GM21447 (cell line): ENCODE data around the gene UBXN7.
"Not testable (repeated sequence)": the region's sequence is repeated elsewhere in the genome, so short reads cannot be mapped to it uniquely, and the experiment has no call there.

Source experiments
- ATAC-seq: cut with Tn5 transposase; IDR thresholded peaks from one replicate; pipeline ENCODE4 v1.9.1; 2021; ENCODE audit not compliant: unreplicated experiment

The UBXN7 gene

GRCh38 chr3:196358540-196358939, 73.7 kb downstream of the UBXN7 start:
- ATAC-seq, result not testable (repeated sequence)

- no peak for ATAC-seq
Measured at GRCh38 chr3:196357905-196358304, 74.3 kb downstream of the UBXN7 start.

- no peak for ATAC-seq
Measured at GRCh38 chr3:196356556-196356955, 75.7 kb downstream of the UBXN7 start.

GRCh38 chr3:196355668-196356067, 76.6 kb downstream of the UBXN7 start:
- ATAC-seq, result no peak

GRCh38 chr3:196354132-196354531, 78.1 kb downstream of the UBXN7 start:
- no peak for ATAC-seq

- ATAC-seq, result no peak
Measured at GRCh38 chr3:196351541-196351940, 80.7 kb downstream of the UBXN7 start.

GRCh38 chr3:196350067-196350466, 82.2 kb downstream of the UBXN7 start:
- no peak for ATAC-seq

GRCh38 chr3:196348698-196349097, 83.5 kb downstream of the UBXN7 start:
- ATAC-seq, result no peak

- no peak for ATAC-seq
Measured at GRCh38 chr3:196344663-196345062, 87.6 kb downstream of the UBXN7 start.

- not testable (repeated sequence) for ATAC-seq
Measured at GRCh38 chr3:196343917-196344316, 88.3 kb downstream of the UBXN7 start.

GRCh38 chr3:196341137-196341536, 91.1 kb downstream of the UBXN7 start:
- no peak for ATAC-seq

- ATAC-seq, result no peak
Measured at GRCh38 chr3:196340466-196340865, 91.8 kb downstream of the UBXN7 start.

GRCh38 chr3:196339493-196340254, 92.6 kb downstream of the UBXN7 start:
- no peak for ATAC-seq

- no peak for ATAC-seq
Measured at GRCh38 chr3:196339044-196339443, 93.2 kb downstream of the UBXN7 start.

- ATAC-seq, result no peak
Measured at GRCh38 chr3:196336319-196337145, 95.7 kb downstream of the UBXN7 start.

- ATAC-seq, result no peak
Measured at GRCh38 chr3:196335503-196335948, 96.7 kb downstream of the UBXN7 start.

- ATAC-seq, result no peak
Measured at GRCh38 chr3:196334982-196335381, 97.2 kb downstream of the UBXN7 start.

- ATAC-seq, result no peak
Measured at GRCh38 chr3:196332168-196332567, 100.1 kb downstream of the UBXN7 start.

GRCh38 chr3:196327405-196327804, 104.8 kb downstream of the UBXN7 start:
- ATAC-seq, result no peak

- ATAC-seq, result no peak
Measured at GRCh38 chr3:196326936-196327335, 105.3 kb downstream of the UBXN7 start.

- no peak for ATAC-seq
Measured at GRCh38 chr3:196323691-196324090, 108.5 kb downstream of the UBXN7 start.

- ATAC-seq, result no peak
Measured at GRCh38 chr3:196323016-196323415, 109.2 kb downstream of the UBXN7 start.
